ENCODE data around the gene PITPNM1.

PITPNM1 gene

GRCh38 chr11:67523556-67524479 lies 18.7 kb upstream of the PITPNM1 start:
- TF ChIP-seq, protein P1, sequence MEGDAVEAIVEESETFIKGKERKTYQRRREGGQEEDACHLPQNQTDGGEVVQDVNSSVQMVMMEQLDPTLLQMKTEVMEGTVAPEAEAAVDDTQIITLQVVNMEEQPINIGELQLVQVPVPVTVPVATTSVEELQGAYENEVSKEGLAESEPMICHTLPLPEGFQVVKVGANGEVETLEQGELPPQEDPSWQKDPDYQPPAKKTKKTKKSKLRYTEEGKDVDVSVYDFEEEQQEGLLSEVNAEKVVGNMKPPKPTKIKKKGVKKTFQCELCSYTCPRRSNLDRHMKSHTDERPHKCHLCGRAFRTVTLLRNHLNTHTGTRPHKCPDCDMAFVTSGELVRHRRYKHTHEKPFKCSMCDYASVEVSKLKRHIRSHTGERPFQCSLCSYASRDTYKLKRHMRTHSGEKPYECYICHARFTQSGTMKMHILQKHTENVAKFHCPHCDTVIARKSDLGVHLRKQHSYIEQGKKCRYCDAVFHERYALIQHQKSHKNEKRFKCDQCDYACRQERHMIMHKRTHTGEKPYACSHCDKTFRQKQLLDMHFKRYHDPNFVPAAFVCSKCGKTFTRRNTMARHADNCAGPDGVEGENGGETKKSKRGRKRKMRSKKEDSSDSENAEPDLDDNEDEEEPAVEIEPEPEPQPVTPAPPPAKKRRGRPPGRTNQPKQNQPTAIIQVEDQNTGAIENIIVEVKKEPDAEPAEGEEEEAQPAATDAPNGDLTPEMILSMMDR (IDR thresholded peaks at IDR 0.05; ENCODE audit: low read length, missing control alignments), result no peak
- no peak for DNase-seq (ENCODE audit: low read depth)
- no peak overlapping the region for H3K4me3 ChIP-seq (replicated peaks; ENCODE audit: low read depth, low read length)

- no peak for DNase-seq (ENCODE audit: low read depth)
- H3K4me3 ChIP-seq (replicated peaks; ENCODE audit: low read depth, low read length), result no peak within 1 kb of the TSS
- TF ChIP-seq, protein P1 (IDR thresholded peaks at IDR 0.05; ENCODE audit: low read length, missing control alignments), result no peak
Measured at GRCh38 chr11:67522844-67523555, 17.8 kb upstream of the PITPNM1 start, which contains the start of gene CABP2. Gene CABP2 (minus strand): TSS chr11:67523446. CDS start chr11:67523326, 120 bp downstream.

DNA sequence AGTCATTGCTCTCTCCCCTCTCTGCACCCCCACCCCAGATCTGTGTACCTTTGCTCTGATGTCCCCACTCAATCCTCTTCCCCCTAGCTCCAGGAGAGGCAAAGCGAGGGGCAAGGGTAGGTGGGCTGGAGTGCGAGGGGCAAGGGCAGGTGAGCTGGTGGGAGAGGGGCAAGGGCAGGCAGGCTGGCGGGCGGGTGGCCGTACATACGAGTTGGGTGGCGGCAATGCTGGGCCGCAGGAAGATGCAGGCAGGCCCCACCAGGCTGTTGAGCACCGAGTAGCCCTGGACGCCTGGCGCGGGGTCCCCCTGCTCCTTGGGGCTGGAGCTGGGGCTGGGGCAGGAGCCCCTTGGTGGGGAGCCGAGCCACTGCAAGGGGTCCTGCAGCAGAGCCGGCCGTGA lies 17.2 kb upstream of the PITPNM1 start:
- no peak overlapping the region for H3K4me3 ChIP-seq (replicated peaks; ENCODE audit: low read depth, low read length)
- TF ChIP-seq, protein P1 (IDR thresholded peaks at IDR 0.05; ENCODE audit: low read length, missing control alignments), result no peak
- DNase-seq (ENCODE audit: low read depth), result no peak

GRCh38 chr11:67521924-67522323 lies 16.8 kb upstream of the PITPNM1 start:
- H3K4me3 ChIP-seq (replicated peaks; ENCODE audit: low read depth, low read length), result no peak overlapping the region
- DNase-seq (ENCODE audit: low read depth), result no peak
- TF ChIP-seq, protein P1 (IDR thresholded peaks at IDR 0.05; ENCODE audit: low read length, missing control alignments), result no peak

DNA sequence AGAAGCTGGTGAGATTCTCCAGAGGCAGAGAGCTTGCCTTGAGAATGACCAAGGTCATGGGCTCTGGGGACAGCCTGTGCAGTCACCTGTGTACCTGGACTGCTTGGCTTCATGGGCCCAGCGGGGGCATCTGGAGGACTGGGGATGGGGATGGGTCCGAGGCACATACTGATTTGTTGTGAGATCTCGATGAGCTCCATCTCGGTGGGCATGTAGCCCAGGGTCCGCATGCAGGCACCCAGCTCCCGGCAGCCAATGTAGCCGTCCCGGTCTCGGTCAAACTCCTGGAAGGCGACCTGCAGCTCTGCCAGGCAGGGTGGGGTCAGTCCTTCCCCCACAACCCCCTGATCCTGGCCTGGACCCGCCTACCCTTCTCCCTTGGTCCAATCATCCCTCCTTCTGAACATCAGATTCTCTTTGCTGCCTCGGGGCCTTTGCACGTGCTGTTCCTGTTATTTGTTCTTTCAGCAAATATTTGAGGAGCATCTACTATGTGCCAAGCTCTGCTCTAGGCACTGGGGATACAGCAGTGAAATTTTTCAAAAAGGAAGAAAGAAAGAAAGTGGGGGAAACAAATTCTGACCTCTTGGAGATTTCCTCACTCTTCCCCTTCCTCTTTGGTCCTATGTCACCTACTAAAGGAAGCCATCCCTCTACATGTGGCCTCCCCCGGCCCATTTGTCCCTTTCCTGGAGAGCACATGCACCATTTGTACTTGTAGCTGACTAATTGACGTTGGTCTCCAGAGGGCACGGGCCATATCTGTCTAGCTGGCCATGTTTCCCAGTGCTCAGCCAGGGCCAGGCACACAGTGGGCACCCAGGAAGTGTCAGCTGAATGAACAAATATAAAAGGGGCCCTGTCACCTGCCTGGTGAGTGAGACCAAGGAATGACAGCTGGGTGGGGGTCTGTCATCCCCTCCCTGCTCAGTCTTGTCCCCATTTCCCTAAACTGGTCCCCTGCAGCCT lies 16.0 kb upstream of the PITPNM1 start:
- TF ChIP-seq, protein P1 (IDR thresholded peaks at IDR 0.05; ENCODE audit: low read length, missing control alignments), result no peak
- no peak overlapping the region for H3K4me3 ChIP-seq (replicated peaks; ENCODE audit: low read depth, low read length)
- DNase-seq (ENCODE audit: low read depth), result no peak

DNA sequence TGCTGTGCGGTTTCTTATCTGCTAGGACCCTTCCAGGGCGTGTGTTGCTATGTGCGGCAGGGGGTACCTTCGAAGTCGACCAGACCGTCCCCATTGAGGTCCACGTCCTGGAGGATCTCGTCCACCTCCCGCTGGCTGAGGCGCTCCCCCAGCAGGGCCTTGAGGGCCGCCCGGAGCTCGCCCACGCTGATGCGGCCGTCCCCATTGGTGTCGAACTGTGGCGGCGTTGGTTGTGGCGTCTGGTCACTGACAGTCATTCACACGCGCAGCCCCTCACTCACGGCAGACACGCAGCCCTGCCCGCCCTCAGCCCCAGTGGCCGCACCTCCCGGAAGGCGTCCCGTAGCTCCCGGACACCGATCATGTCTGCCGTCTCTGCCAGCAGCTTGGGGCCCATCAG lies 14.6 kb upstream of the PITPNM1 start:
- no peak overlapping the region for H3K4me3 ChIP-seq (replicated peaks; ENCODE audit: low read depth, low read length)
- TF ChIP-seq, protein P1 (IDR thresholded peaks at IDR 0.05; ENCODE audit: low read length, missing control alignments), result no peak
- no peak for DNase-seq (ENCODE audit: low read depth)

All from fibroblast of pulmonary artery (primary cell).